NCI-H2227 (cell line): ENCODE results near the gene PPP3R1.

ENCODE experiments used
- DNase-seq: peaks from one replicate; lab custom pipeline; 2025; ENCODE audit not compliant: unreplicated experiment; lab: John Stamatoyannopoulos, UW

Gene PPP3R1

DNA sequence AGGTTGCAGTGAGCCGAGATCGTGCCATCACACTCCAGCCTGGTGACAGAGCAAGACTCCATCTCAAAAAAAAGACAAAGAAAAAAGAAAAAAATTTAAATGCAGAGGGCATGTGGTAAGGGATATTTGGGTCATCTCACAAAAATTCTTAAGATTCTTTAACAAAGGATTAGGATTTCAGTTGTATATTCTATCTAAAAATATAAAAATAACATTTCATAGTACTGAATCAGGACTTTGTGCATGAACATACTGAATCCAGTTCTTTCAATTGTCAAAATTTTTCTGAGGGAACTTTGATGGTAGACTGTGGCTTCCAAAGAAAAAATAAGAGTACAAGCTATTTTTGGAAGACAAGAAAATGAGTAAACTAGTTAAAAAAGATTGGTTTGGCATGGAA lies 6.5 kb upstream of the PPP3R1 start:
- no peak for DNase-seq

DNA sequence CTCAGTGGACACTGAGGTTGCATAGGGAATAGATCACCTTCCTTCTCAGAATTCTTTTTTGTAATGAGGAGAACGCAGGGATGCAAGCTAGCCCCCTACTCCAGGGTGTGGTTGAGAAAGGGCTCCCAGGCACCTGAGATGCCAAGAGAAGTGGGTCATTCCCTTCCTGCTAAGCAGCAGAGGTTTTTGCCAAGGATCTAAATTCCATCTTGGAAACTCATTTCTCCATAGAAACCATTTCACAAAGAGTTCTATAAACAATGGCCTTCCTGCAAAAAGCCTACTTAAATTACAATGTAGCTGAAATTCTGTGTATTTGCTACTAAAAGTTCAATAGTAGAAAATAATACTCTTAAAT lies 3.7 kb upstream of the PPP3R1 start:
- no peak for DNase-seq

DNA sequence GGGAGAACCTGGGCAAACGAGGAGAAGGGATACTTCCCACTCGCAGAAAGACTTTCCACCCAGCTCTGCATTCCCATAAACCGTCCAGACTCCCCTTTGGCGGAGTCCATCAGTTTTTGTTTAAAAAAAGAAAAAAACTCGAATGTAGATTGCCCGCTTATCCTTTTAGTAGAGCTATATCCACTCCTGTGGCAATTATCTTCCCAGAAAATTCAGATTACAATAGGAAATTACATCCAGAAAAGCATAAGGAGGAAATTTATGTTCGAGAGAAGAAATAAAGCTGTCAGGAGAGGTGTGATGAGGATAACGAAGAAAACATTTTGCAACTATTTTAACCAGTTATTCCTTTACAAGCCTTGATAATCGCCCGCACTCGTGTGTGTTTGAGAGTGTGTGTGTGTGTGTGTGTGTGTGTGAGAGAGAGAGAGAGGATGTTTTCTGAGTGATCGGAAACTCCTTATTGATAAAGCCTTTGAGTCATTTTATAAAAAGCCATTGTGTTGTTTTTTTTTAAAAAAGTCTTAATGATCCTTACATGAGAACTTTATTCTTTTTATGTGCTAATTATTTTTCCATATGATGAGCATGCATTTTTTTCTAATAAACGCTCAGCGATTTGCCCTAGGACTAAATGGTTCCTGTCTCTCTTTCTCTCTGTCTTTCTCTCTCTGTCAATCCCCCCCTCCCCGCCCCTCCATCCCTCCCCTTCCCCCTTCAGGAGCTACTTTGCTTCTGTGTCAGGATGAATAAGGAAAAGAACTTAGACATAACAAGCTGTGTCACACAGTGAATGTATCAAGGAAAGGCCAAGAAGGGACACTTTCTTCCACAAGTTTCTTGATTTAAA lies 1.1 kb upstream of the PPP3R1 start:
- peak; percentile 29 for DNase-seq

DNA sequence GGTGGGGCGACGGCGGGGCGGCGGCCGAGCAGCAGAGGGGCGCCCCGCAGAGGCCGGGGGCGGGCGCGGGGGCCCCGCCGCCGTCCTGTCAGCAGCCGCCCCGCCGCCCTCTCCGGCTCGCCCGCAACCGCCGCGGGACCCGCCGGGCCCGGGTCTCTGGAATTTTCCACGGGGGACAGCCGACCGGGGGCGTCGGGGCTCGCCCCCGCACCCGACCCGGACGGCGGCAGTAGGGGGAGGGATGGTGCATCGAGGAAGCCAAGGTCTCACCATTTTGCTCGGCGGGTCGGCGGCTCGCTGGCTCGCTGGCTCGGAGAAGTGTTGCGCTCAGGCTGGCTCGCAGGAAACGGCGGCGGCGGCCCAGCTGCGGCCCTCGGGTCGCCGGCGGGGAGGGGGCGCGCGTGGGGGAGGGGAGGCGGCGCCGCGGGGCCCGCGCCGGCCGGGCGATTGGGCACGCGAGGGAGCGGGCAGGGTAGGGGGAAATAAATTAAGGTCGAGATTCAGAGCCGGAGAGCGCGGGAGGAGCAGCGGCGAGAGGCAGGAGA lies 405 bp downstream of the PPP3R1 start:
- DNase-seq, result peak; percentile 72

DNA sequence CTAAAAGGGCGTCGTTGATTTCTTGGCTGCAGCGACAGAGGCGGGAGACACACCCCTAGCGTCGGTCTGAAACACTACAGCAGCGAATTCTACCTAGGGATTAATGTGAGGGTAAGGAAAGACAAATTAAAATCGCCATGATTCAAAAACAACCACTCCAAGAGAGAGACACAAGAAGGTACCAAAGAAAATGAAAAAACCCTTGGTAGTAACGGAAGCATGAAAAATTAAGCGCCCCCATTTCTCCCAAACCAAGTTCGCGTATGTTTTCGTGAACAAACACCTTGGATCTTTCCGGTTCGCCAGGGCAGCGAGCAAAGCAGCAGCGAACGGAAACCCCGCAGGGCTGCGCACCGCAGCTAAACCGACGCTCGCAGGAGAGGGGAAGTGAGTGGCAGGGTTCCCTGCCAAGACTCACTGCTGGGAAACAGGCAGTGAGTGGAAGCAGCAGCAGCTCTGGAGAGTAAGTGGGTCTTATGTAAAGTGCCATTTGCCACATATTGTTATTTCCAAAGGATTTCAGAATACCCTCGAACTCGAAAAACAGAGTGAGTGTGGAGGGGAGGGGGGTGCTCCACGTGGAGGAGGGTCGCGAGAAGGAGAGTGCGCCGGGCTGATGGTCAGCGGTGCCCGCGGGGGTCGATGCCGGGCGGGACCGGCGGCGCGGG lies 1.0 kb downstream of the PPP3R1 start:
- DNase-seq, result peak; percentile 88

DNA sequence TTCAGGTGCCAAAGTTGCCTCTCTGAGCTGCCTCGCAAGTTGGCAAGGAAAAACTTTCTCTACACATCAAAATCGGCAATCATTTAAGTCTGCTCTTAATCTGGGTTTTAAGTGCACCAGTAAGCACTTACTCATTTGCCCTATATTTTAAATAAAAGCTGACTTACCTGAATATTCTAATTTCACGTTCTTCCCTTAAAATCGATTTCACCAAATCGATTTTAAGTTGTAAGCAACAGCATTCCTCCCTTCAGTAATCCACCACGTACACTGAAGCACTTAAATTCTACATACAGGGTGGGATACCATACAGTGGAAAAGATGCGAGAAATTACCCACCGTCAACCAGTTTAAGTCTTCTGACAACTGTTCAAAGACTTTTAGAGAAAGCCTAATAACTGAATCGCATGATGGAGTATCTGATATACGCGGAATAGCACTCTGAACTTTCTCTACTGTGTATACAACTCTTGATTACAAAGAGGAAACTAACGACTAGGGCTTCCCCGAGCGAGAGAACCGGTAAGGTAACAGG lies 1.6 kb downstream of the PPP3R1 start:
- no peak for DNase-seq

DNA sequence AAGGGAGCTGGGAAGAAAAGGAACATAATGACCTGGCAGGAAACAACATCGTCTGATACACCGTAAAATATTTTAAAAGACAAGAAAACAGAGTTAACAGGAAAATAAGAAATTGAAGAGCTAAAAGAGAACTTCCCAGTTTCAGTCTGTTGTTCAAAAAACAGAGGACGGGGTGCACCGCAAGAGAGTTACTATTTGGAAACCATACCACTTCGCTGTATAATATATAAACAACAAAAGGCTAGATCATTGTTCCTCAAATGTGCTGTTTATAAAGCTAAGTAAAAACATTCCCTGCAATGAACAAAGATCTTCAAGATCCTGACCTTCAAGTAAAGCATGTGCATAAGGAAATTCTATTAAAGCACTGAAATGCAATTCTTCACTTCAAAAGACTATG lies 2.1 kb downstream of the PPP3R1 start:
- no peak for DNase-seq

DNA sequence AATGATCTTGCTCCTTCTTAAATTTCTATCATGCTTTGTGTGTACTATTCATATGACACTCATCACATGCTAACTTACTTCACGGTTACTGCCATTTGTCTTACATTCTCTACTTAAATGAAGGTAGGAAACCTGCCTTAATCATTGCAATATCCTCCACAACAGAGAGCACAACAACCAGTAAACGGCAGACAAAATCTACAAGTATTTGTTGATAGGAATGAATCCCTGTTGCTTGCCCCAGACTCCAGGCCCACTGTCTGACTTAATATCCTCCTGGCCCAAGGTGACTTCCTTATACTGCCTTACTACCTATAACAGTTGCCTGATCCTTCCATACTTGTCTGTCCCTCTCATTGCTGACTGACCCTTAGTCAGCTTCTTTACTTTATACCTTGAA lies 3.5 kb downstream of the PPP3R1 start:
- no peak for DNase-seq

DNA sequence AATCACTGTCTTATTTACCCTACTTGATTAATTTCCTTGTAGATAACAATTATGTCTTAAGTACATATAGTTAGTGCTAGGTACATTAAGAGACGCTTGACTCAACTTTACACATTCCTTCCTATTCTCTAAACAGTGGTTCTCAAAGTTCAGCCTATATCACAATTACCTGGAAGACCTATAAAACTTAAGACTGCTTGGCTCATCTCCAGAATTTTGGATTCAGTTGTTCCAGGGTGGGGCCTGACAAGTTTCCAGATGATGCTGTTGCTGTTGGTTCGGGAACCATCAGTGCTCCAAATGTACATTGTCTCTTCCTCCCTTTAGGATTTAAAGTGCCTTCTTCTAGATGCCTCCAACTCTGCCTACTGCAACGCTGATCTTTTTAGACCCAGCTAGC lies 4.0 kb downstream of the PPP3R1 start:
- no peak for DNase-seq

DNA sequence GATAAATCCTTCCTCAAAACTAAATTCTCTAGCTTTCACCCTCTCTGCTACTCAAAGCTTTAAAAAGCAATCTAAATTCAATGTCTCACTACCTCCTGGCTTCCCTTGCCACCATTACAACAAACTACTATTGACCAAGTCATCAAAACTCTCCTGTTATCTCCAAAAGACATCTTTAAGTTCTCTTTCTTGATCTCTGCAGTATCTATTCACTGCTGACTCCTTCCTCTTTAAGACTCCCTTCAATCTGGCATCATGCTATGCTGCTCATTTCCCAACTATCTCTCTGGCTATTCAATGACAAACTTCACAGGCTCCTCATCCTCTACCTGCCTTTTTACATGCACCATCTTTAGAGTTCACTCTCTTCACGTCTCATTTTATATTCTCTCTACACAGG lies 5.9 kb downstream of the PPP3R1 start:
- DNase-seq, result no peak

DNA sequence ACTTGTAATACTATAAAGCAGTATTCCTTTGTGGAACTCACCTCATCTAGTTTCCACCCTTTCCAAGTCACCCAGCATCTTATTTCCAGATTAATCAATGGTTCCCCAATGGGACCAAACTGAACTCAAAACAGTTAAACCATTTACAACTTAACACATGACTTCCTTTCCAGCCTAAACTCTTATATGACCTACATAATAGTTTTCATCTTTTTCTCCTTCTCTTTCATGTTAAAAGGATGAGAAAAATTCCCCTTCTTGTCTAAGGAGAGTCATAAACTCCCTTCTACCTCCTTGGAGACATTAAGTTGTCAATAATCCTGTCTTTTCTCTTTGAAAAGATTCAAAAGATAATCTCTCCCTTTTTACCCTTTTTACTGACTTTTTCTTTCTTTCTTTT lies 6.7 kb downstream of the PPP3R1 start:
- DNase-seq, result no peak

DNA sequence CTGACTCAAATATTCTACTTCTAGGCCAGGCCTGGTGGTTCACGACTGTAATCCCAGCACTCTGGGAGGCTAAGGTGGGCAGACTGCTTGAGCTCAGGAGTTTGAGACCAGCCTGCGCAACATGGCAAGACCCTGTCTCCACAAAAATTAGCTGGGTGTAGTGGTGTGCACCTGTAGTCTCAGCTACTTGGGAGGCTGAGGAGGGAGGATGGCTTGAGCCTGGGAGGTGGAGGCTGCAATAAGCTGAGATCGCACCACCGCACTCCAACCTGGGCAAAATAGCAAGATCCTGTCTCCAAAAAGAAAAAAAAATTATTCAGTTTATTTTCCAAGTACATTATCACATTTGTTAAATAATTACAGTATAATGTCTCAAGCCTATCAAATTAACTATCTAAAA lies 7.3 kb downstream of the PPP3R1 start:
- no peak for DNase-seq

DNA sequence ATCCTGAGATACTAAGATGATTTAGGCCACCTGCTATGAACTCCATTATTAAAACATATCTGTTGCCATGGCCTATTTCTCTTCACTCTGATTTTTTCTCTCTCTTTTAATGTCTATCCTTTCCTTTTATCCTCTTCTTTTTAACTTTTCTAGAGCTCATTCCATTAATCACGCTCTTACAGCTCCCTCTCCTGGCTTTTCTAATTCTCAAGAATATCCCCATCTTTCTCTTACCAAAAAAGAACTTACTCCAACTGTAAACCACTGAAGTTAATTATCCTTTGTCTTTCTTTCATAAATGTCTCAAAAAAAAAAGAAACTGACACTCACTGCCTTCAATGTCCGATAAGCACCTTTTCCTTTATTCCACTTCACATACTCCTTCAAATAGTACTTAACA lies 7.9 kb downstream of the PPP3R1 start:
- no peak for DNase-seq

DNA sequence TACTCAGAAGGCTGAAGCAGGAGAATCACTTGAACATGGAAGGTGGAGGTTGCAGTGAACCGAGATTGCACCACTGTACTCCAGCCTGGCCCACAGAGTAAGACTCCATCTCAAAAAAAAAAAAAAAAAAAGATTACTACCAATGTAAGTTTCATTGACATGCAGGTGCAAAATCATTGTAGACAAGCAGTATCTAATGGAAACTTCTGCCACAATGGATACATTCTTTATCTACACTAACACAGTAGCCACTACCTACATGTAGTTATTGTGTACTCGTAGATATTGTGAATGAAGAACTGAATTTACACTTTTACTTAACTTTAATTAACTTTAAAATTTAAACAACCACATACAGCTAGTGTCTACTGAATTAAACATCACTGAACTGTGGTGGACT lies 10.6 kb downstream of the PPP3R1 start:
- DNase-seq, result no peak

DNA sequence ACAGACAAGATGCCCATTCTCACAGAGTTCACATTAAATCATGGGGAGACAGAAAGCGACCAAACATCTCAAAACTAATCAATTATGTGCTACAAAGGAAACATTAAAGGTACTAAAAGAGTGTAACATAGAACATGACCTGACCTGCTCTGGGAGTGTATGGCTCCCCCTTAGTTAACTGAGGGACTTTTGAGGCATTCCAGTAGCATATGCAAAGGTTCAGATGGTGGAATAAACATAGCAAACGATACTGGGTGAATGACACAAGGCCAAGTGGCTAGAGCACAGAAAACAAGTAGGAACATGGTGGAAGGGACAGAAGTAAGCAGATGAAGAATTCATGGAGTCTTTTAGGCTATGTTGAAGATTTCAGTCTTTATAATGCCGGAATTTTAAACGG lies 11.9 kb downstream of the PPP3R1 start:
- no peak for DNase-seq

DNA sequence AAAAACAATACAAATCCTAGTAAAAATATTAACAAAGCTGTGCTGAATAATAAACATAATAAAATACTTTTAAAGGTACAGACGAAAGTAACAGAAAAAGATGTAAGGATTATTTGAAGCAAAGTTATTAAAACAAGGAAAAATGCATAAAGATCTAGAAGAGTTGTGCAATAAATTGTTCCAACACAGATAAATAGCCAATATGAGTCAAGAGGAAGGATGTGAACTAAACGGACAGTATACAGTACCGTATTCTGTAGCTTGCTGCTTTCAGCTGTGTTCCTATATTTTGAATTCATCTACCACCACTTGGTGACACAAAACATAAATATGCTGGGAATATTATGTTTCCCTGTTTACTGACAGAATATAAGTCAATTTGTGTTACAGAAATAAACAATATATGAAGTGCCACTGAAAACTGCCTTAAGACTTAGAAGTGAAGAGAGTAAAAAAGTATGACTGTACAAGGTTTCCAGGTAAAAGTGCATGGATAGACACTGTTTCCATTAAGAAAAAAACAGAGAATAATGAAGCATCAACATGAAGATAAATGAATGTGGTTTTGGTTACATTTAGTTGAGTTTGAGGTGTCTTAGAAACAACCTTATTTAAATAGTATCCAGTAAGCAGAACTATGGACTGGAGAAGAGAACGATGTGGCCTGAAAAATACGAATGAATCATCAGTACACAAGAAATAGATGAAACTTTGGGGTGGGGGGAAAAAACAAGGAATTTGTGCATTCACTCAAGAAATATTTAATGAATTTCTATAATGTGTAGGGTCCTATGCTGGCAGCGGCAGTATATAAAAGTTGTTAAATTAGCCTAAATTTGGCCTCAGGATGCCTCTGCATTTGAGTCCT lies 13.1 kb downstream of the PPP3R1 start:
- DNase-seq, result no peak

DNA sequence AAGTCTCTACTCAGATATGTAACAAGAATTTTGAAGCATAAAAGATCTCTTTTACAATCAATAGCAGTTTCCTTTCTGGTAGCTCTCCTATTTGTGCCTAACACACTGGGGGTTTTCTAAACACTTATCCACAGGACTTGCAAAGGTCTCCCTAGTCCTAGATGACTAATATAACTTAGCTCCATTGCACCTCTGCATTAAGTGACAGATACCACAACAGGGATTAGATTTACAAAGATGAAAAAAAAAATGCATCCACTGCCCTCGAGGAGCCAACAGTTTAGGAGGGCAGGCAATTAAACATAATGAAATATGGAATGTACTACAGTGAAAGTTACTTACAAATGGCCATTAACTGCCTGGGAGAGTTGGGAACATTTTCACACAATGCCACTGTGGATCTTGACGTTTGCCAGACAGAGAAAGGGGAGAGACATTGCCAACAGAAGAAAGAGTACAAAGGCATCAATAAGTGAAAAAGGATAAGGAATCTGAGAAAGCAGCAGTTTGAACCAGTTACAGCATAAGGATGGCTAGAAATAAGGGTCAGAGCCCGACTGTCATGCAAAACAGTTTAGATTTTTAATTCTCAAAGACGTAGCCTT lies 14.3 kb downstream of the PPP3R1 start:
- no peak for DNase-seq

DNA sequence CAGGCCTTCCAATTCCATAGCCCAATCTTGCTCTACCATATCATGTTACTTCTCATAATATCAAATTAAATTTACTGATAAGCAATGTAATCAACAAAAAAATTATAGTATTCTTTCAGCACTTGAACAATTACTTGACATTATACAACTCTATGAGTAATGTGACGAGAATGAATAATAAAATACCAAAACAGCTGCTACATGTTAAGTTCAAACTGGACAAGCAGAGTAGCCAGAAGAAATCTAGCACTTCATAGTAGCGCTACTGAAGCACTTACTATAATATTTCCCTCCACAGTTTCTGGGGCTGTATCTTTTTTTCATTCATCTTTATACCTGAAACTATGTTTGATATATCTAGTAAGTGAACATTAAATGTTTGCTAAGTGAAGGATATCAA lies 14.9 kb downstream of the PPP3R1 start:
- DNase-seq, result no peak

DNA sequence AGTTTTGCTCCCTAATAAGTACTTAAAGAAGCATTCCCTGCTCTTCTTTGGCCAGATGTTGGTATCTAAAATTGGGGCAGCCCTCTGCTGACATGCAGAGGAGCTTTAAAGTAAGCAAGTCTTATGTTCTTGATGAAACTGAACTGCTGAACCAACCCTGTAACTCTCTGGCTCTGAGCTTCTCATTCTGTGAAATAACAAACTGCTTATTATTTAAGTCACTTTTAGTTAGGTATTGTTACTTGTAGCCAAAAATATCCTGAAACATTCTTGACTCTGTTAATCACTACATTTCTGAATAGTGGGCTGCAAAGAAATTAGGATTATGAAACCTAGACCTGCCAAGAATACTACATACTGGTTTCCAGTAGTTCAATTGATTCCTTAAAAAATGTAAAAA lies 15.5 kb downstream of the PPP3R1 start:
- DNase-seq, result no peak

DNA sequence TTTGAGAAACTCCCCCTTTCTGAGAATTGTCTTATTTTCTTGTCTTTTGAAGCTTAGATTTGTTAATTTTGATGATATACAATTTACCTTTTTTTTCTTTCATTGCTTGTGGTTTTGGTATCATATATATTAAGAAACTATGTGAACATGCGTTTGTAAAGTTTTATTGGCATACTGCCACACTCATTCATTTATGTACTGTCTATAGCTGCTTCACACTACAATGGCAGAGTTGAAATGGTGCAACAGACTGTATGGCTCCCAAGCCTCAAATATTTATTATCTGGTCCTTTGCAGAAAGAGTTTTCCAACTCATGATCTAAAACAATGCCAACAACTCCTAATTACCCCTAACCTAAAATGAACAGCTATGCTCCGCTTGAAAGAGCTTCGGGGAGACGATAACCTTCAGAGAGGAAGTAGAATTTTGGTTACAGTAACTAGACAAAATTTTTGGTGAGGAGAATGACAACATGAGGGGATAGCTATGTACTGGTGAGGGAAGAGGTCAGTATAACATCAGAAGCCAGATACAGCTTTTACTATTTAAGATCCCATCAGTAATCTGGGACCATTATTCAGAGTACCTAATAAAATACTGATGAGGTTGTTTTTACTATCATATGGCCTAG lies 16.1 kb downstream of the PPP3R1 start:
- no peak for DNase-seq
